GM12878 (cell line): Measurements from ENCODE around the gene CSK. TPM values are rescaled to one million over a fixed set of nuclear protein-coding genes. Genes with fewer than 3 reads are reported as not detected.

Experiments used
- ATAC-seq: fragments of 200-7000 bp; cut with Tn5 transposase; 3 replicates; pipeline ENCODE4 v1.9.1; 2020; ENCODE audit warnings: mild to moderate bottlenecking, moderate library complexity
- BruUV-seq: library from RNA; stranded (reverse); fragments of 400-500 nt; replicated peaks from 2 replicates; lab custom pipeline; 2021; lab: Mats Ljungman, UMichigan
- CTCF ChIA-PET: fragments of 300-600 bp; sonication (Branson Sonifier 250); formaldehyde crosslinking; extraction: SDS; loops from one replicate; lab custom pipeline; 2021; ENCODE audit warnings: inconsistent platforms; lab: Yijun Ruan, JAX
- POLR2A ChIA-PET: fragments of 350-600 bp; formaldehyde crosslinking; extraction: SDS; loops from one replicate; lab custom pipeline; 2021; ENCODE audit warnings: inconsistent platforms; lab: Charles Lee
- RAD21 ChIA-PET: fragments of 300-600 bp; sonication (Branson Sonifier 250); formaldehyde crosslinking; loops from one replicate; lab custom pipeline; 2023; ENCODE audit warnings: antibody characterized with exemption; ENCODE audit not compliant: unreplicated experiment; lab: Charles Lee
- SMC1A ChIA-PET: fragments of 300-600 bp; sonication (Branson Sonifier 250); formaldehyde crosslinking; loops from one replicate; lab custom pipeline; 2023; ENCODE audit not compliant: unreplicated experiment, uncharacterized antibody; lab: Charles Lee
- DNase-seq: peaks from one replicate; pipeline ENCODE4 v3.0.0-alpha.2; 2011; ENCODE audit warnings: low read depth, low spot score
- FAIRE-seq: peaks from 3 replicates; lab custom pipeline; 2011; peaks lifted over from hg19 to GRCh38; lab: Jason Lieb, UNC
- H2AFZ ChIP-seq: 2 replicates; pipeline ENCODE4 v1.6.0; 2011; ENCODE audit warnings: low read depth, low read length, control low read depth; ENCODE audit not compliant: control insufficient read depth
- H3K27ac ChIP-seq: 2 replicates; pipeline ENCODE4 v1.5.1; 2011; ENCODE audit warnings: control low read depth; ENCODE audit not compliant: control insufficient read depth, insufficient read depth
- H3K27me3 ChIP-seq, 2 experiments: replicated peaks in 1 of 2; 2 replicates each; pipeline versions ENCODE4 v1.6.0 to v1.6.1; 2011; ENCODE audit warnings: low read length in 1 of 2; ENCODE audit not compliant: control insufficient read depth in 2 of 2, insufficient read depth in 2 of 2
- H3K36me3 ChIP-seq, 2 experiments: 2 replicates each; pipeline ENCODE4 v1.5.1; 2011; ENCODE audit warnings: low read length in 1 of 2; ENCODE audit not compliant: control insufficient read depth in 2 of 2, insufficient read depth in 2 of 2
- H3K4me1 ChIP-seq: 2 replicates; pipeline ENCODE4 v1.6.1; 2011; ENCODE audit warnings: mild to moderate bottlenecking, low read length, moderate library complexity, mixed read lengths; ENCODE audit not compliant: control insufficient read depth, insufficient read depth
- H3K4me2 ChIP-seq: 2 replicates; pipeline ENCODE4 v1.6.0; 2011; ENCODE audit warnings: control low read depth; ENCODE audit not compliant: control insufficient read depth, insufficient read depth
- H3K4me3 ChIP-seq: fragments of 200-600 bp; sonication (generic); 2 replicates; pipeline ENCODE4 v1.5.1; 2016
- H3K79me2 ChIP-seq: 2 replicates; pipeline ENCODE4 v1.6.0; 2011; ENCODE audit warnings: low read length; ENCODE audit not compliant: control insufficient read depth, insufficient read depth
- H3K9ac ChIP-seq: 2 replicates; pipeline ENCODE4 v1.8.0; 2011; ENCODE audit warnings: low read length, control low read depth, mixed read lengths; ENCODE audit not compliant: control insufficient read depth, insufficient read depth
- H3K9me3 ChIP-seq: replicated peaks from 3 replicates; pipeline ENCODE4 v1.5.1; 2011; ENCODE audit warnings: mild to moderate bottlenecking, low read length; ENCODE audit not compliant: control insufficient read depth, insufficient read depth
- H4K20me1 ChIP-seq: 2 replicates; pipeline ENCODE4 v1.6.0; 2011; ENCODE audit not compliant: control insufficient read depth, insufficient read depth
- CTCF ChIP-seq, 3 experiments: IDR thresholded peaks in 2 of 3; conservative IDR thresholded peaks in 1 of 3; 2 replicates each; pipeline ENCODE4 v1.5.1; 2011; ENCODE audit warnings: low read depth in 3 of 3, low read length in 3 of 3, mild to moderate bottlenecking in 3 of 3, control low read depth in 2 of 3, moderate library complexity in 2 of 3, inconsistent platforms in 1 of 3, mixed read lengths in 1 of 3; ENCODE audit not compliant: control insufficient read depth in 2 of 3, insufficient read depth in 1 of 3; ENCODE audit errors: extremely low read depth in 1 of 3
- EGR1 ChIP-seq, 2 experiments: IDR thresholded peaks; 1 replicate in 1 of 2; 2 replicates in 1 of 2; pipeline ENCODE4 v1.6.1; 2011 to 2012; ENCODE audit warnings: low read depth in 2 of 2, low read length in 2 of 2, borderline replicate concordance in 1 of 2, mild to moderate bottlenecking in 1 of 2, moderate library complexity in 1 of 2
- KAT2A ChIP-seq: conservative IDR thresholded peaks from 2 replicates; pipeline ENCODE4 v1.6.1; 2011; ENCODE audit warnings: low read depth, low read length; ENCODE audit not compliant: control insufficient read depth
- MXI1 ChIP-seq: fragments of 150-350 bp; IDR thresholded peaks from 2 replicates; pipeline ENCODE4 v1.6.1; 2011; ENCODE audit warnings: low read depth, mild to moderate bottlenecking, inconsistent platforms, low read length, improper control_type of control experiment
- NR2F1 ChIP-seq: fragments of 450-650 bp; conservative IDR thresholded peaks from 2 replicates; pipeline ENCODE4 v1.6.1; 2017; ENCODE audit warnings: mild to moderate bottlenecking
- USF1 ChIP-seq: IDR thresholded peaks from 2 replicates; pipeline ENCODE4 v1.6.1; 2011; ENCODE audit warnings: borderline replicate concordance, low read depth, mild to moderate bottlenecking, moderate library complexity, mixed read lengths, low read length; ENCODE audit not compliant: insufficient read depth; ENCODE audit errors: extremely low read length
- ZNF687 ChIP-seq: fragments of 450-650 bp; IDR thresholded peaks from 2 replicates; pipeline ENCODE4 v1.6.1; 2017; ENCODE audit warnings: mild to moderate bottlenecking, moderate library complexity
- WGBS: methylation state at CpG from one replicate; pipeline ENCODE4 v1.1.6; 2016; ENCODE audit warnings: low lambda C conversion rate; ENCODE audit not compliant: insufficient replicate concordance, insufficient coverage; ENCODE audit errors: missing lambda C conversion rate; 5-methylcytosine and 5-hydroxymethylcytosine counted together
- in situ Hi-C: fragments of 300-500 bp; cut with MboI; formaldehyde crosslinking; loops from 9 replicates; pipeline ENCODE4 v1.14.3; 2018; ENCODE audit warnings: mixed read lengths
- intact Hi-C: fragments of 100-400 bp; cut with micrococcal nuclease; formaldehyde crosslinking; loops from one replicate; pipeline ENCODE4 v1.14.2; 2022; ENCODE audit not compliant: unreplicated experiment
- polyA plus RNA-seq, 11 experiments: library from polyadenylated mRNA; depleted of rRNA in 4 of 11; unstranded in 6 of 11; stranded (reverse) in 5 of 11; fragments of >200 nt; fragmentation: Nextera tagmentation in 4 of 11; fragmentation: Illumina TruSeq in 1 of 11; extraction: Ambion mirVana in 4 of 11; extraction: Trizol in 1 of 11; gene quantifications; 1 replicate in 1 of 11; 2 replicates in 10 of 11; pipeline versions ENCODE4 v1.2.1 to v1.2.3, GENCODE V29; 2011 to 2016; ENCODE audit warnings: inconsistent platforms in 2 of 11, missing spikeins in 2 of 11, low read depth in 1 of 11
- total RNA-seq, 4 experiments: library from RNA; depleted of rRNA in 3 of 4; stranded (reverse); fragments of >200 nt in 3 of 4; fragmentation: Illumina TruSeq in 1 of 4; extraction: Trizol in 1 of 4; gene quantifications; 2 replicates each; pipeline versions ENCODE4 v1.2.1 to v1.2.3, GENCODE V29; 2013 to 2021
- TF ChIP-seq, protein P1 (sequence below): fragments of 450-650 bp; IDR thresholded peaks from 2 replicates; pipeline ENCODE4 v1.6.1; 2016; ENCODE audit warnings: mild to moderate bottlenecking, moderate library complexity, borderline replicate concordance

CSK gene
- total and polyA plus RNA-seq, 10 of the 15 experiments (the other 5 are each of a cell fraction or from before 2014, with no cell fraction given): 3.4 to 327 (median 75.8) TPM

DNA sequence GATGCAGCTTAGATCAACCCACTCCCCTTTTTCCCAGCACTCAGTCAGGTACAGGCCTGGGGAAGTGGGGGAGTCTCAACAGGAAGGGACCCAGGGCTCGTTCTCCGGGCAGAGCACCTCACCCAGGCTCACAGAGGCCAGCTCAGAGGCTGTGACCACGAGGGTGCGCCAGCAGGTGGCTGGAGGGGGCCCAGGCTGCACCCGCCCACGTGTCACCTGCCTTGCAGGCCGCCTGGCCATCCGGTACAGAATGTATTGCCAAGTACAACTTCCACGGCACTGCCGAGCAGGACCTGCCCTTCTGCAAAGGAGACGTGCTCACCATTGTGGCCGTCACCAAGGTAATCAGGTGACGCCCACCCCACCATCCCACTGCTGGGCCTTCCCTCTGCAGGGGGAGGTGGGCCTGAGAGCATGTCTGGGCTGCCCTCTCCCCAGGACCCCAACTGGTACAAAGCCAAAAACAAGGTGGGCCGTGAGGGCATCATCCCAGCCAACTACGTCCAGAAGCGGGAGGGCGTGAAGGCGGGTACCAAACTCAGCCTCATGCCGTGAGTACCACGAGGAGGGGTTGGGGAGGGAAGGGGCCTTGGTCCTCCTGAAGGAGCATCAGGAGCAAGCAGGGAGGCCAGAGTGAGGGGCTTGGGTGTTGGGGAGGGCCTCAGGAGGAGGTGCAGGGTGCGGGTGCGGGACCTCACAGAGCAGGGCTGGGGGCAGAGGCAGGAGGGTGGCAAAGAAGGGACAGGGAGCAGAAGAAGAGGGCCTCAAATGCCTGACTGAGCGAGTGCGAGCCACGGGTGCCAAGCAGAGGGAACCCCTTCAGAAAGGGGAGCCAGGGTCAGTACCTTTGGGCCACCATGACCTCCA, 16.7 kb downstream of the CSK start:
- ChIA-PET CTCF (interaction anchor here (0.7 to 25.9 kb wide), 15 partner anchors 9 to 415 kb away, joined by 3 to 1288 read pairs (median 3); partner anchors contain the start of genes CSK and FAM219B), SMC1A (interaction anchor here (1.1 to 15.7 kb wide), 6 partner anchors 10 to 165 kb away, joined by 3 to 811 read pairs (median 6); partner anchors contain the start of gene CSK), POLR2A (interaction anchor here (0.9 to 5.3 kb wide), 9 partner anchors 9 to 27 kb away, joined by 4 to 59 read pairs (median 10); partner anchors contain the start of gene CSK), RAD21 (interaction anchor here (0.9 to 22.9 kb wide), 8 partner anchors 17 to 159 kb away, joined by 3 to 1186 read pairs (median 4); partner anchors contain the start of genes CSK and FAM219B)
- H3K9me3 ChIP-seq: no peaks in the 10 kb centered on the region
- no TSS peak for BruUV-seq
- DNase-seq (no peak), FAIRE-seq (peak; percentile 54), ATAC-seq (peak; percentile 57)
- H3K4me3 ChIP-seq: no peak overlapping the region
- 50% methylated on average over 25 of the region's 25 CpGs for whole genome bisulfite sequencing
- intact Hi-C loops: no loop called here
- H4K20me1 ChIP-seq: peaks cover 6% of the 10 kb centered on the region
- no peak overlapping the region for H2AFZ ChIP-seq
- peak overlapping the region; percentile 51 for H3K27ac ChIP-seq
- H3K27me3 ChIP-seq: no peaks in the 10 kb centered on the region
- H3K79me2 ChIP-seq: peaks cover 49% of the 10 kb centered on the region
- peaks cover 41 to 64% of the 10 kb centered on the region in 2 experiments for H3K36me3 ChIP-seq
- peaks cover 40% of the 10 kb centered on the region for H3K4me1 ChIP-seq
- in situ Hi-C loops: no loop called here
- H3K4me2 ChIP-seq: peak overlapping the region; percentile 51; the same call in 1 of the 2 replicates
- H3K9ac ChIP-seq: no peak overlapping the region; the same call in 1 of the 2 replicates
- TF ChIP-seq, protein P1, sequence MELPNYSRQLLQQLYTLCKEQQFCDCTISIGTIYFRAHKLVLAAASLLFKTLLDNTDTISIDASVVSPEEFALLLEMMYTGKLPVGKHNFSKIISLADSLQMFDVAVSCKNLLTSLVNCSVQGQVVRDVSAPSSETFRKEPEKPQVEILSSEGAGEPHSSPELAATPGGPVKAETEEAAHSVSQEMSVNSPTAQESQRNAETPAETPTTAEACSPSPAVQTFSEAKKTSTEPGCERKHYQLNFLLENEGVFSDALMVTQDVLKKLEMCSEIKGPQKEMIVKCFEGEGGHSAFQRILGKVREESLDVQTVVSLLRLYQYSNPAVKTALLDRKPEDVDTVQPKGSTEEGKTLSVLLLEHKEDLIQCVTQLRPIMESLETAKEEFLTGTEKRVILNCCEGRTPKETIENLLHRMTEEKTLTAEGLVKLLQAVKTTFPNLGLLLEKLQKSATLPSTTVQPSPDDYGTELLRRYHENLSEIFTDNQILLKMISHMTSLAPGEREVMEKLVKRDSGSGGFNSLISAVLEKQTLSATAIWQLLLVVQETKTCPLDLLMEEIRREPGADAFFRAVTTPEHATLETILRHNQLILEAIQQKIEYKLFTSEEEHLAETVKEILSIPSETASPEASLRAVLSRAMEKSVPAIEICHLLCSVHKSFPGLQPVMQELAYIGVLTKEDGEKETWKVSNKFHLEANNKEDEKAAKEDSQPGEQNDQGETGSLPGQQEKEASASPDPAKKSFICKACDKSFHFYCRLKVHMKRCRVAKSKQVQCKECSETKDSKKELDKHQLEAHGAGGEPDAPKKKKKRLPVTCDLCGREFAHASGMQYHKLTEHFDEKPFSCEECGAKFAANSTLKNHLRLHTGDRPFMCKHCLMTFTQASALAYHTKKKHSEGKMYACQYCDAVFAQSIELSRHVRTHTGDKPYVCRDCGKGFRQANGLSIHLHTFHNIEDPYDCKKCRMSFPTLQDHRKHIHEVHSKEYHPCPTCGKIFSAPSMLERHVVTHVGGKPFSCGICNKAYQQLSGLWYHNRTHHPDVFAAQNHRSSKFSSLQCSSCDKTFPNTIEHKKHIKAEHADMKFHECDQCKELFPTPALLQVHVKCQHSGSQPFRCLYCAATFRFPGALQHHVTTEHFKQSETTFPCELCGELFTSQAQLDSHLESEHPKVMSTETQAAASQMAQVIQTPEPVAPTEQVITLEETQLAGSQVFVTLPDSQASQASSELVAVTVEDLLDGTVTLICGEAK: peak; percentile 35; the same call in 1 of the 2 replicates
- TF ChIP-seq MXI1 (peak; percentile 74), ZNF687 (peak; percentile 90), KAT2A (no peak), CTCF (IDR thresholded peaks at IDR 0.05 in 2 of 3, conservative IDR thresholded peaks at IDR 0.05 in 1 of 3; ENCODE audit: control insufficient read depth in 2 of 3, extremely low read depth in 1 of 3, insufficient read depth in 1 of 3, low read depth in 3 of 3, low read length in 3 of 3) (peak; percentile 21 to 50 (median 43); a peak in 3 of 6 replicates), NR2F1 (0 out of 2 replicates have a peak, but pooled peaks have one; percentile 9), EGR1 (IDR thresholded peaks at IDR 0.05; ENCODE audit: borderline replicate concordance in 1 of 2, low read depth in 2 of 2, low read length in 2 of 2) (peak in 1 of 2 experiments; percentile 88; a peak in 2 of 3 replicates), USF1 (peak; percentile 64)
